HG03442 (cell line): ENCODE results near the gene ANP32A.
A peak's percentile ranks its signal among the peaks of the same experiment; 100 is the strongest.

Source experiments
- ATAC-seq: cut with Tn5 transposase; IDR thresholded peaks from one replicate; pipeline ENCODE4 v1.9.1; 2021; ENCODE audit warnings: mild to moderate bottlenecking, moderate library complexity; ENCODE audit not compliant: unreplicated experiment

ANP32A gene

DNA sequence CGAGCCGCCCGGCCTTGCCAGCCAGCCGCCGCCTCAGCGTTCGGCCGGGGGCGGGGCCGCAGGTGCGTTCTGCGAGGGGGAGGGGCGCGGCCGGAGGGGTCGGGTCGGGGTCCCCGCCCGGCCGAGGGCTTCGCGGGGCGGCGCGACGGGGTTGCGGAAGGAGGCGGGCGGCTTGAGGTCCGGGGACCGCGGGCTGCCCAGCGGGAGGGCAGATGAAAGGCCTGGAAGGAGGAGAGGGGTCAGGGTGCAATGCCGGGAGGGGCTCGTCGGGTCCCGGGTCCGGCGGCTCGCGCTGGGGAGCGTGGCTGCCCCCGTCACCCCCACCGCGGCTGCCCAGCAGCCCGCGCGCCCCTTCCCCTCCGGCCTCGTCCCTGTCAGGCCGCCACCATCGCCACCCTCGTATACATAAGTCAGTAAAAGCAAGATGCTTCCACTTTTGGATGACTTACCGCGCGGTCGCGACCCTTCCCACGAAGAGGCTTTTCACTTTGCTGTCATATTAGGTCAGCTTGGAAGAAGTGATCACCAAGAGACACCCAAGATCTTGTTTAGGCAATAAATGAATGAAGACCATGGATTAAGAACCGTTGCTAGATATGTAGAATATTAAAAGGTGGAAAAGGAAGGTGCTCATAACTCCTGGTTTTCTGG is 620 bp upstream of the ANP32A start:
- ATAC-seq: peak; percentile 12

DNA sequence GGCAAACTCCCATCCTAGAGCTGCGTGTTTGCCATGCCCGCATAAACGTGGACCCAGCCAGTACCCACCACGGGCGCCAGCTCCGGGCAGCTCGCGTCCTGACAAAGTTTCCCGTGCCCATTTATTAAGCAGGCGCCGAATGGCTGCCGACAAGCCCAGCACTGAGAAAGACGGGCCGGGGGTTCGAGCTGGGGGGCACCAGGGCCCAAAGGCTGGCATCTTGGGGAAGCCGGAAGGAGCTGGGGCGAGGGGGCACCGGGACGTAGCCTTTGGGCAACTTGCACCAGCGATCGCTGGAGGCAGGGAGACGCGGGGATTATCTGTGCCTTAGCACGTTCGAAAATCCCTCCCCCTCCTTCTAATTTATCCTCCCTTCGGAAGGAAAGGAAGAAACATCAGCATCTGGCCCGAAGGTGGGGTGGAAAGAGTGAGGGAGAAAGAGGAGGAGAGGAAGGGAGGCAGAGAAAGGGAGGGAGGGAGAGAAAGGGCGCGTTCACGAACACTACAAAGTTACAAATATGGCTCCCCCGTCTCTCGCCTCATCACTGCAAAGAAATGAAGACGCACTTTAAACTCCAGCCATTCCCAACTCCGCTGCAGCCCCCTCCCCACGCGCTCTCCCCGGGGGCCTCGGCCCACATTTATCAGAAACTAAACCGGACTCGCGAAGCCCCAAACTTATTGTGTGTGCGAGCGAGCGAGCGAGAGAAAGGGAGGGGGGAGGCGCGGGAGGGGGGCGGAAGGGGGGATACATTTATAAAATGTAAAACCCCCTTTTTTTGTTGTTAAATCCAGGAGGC is 1.0 kb downstream of the ANP32A start:
- no peak for ATAC-seq

DNA sequence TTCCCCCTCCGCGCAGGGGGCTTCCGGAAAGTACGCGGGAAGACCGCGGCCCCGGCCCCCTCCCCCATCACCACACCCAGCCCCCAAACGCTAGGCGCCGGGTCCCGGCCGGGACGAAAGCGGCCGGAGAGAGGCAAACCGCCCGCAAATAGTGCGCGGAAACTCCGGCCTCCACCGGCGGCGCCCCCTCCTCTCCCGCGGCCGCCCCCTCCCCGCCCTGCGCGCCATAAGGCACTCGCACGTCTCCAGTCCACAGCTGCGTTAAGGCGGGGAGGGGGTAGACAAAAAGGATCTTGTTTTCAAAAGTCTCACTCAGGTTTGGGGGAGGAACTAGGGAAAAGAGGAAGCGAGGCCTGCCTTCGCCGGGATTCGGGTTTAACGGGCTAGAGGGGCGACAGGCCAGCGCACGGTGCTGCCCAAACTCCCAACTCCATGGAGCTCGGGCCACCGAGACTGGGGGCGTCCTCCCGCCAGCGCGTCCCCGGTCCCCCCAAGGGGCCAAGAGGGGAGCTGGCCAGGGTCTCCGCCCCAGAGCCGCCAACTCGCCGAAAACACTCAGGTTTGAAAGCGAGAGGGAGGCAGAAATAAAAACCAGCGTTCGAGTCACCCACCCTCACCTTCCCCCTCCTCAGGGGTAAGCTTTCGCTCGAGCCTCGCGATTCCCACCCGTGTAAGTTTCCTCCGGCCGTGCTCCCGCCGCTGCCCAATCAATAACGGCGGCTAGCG is 1.8 kb downstream of the ANP32A start:
- no peak for ATAC-seq

- no peak for ATAC-seq
Observed at GRCh38 chr15:68818066-68818768, 2.5 kb downstream of the ANP32A start.

DNA sequence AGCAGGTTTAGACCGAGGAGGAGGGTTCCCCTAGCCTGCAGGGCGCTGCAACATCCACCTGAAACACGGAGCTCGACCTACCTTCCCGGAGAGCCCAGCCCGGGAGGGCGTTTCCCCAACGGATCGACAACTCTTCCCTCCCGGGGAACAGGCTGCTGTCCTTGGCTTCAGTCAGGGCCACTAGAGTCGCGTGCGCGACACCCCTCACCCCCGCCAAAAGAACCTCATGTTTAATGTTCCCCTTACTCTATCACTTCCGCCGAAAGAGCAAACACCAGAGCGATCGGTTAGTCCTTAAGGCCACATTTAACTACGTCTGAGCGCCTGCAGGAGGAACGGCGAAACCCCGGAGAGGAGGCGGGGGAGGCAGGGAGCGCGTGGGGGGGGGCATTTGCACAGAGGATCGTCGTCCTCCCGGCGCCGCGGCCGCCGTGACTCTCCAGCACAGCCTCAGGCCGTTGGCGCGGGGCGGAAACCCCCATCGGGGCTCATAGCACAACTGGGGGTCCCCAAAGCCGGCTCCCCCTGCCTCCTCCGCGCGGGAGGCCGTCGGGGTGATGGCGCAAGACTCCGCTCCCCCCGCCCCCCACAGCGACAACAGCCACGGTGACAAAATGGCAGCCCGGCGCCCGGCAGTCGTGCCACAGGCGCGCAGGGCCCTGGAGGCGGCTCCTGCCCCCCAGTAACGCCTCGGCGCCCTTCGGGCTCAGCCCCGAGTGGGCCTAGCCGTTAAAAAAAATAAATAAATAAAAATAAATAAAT is 3.2 kb downstream of the ANP32A start:
- no peak for ATAC-seq

DNA sequence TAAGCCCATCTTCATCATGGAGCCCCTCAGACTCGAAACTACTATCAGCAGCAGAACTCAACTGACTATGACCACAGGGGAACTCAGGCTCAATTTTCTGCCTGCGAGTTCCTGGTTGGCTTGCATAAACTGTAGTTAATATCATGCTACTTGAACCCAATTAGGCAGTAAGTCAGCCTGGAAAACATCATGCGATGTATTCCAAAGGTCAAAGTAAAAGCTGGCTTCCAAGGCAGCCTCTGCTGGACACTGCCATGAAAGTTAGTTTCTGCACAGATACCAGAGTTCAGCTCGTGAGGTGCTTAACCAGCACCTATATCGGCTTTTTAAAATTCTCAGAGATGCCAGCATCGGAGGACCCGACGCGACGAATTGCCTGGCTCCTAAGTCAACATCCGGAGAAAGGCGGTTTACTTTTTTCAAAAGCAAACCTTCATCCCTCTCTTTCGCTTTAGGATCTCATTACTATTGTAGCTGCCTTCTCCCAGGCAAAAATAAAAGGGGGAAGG is 3.8 kb downstream of the ANP32A start:
- ATAC-seq: no peak

DNA sequence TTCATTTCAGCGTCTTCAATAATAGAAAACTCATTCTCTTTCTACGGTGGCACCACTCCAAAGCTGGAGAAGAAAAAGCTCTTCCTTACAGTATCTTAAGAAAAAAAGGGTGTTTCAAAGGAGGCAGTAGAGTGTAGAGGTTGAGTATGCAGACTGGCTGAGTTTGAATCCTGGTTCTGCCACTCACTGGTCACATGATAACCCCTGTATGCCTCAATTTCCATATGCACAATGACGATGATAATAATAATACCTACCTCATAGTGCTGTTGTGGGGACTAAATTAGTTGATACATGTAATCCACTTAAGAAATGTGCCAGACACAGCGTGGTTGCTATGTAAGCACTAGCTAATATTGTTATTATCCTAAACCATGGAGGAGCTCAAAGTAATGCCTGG is 4.5 kb downstream of the ANP32A start:
- ATAC-seq: no peak

DNA sequence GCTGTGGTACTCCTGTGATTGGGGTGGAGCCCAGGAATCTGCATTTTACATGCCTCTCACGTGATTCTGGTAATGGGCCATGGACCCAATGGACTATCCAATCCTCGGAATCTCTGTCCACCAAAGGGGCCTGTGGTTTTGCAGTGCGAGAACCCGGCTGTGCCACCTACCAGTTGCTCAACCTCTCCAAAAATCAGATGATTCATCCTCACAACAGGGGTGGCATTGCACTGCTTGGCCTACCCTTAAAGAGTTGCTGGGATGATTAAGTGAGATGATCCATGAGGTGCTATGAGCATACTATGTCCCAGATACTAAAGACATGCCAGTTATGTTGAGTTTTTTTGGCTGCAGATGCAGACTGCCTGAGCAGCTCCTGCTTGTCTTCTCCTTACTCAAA is 5.1 kb downstream of the ANP32A start:
- ATAC-seq: no peak

DNA sequence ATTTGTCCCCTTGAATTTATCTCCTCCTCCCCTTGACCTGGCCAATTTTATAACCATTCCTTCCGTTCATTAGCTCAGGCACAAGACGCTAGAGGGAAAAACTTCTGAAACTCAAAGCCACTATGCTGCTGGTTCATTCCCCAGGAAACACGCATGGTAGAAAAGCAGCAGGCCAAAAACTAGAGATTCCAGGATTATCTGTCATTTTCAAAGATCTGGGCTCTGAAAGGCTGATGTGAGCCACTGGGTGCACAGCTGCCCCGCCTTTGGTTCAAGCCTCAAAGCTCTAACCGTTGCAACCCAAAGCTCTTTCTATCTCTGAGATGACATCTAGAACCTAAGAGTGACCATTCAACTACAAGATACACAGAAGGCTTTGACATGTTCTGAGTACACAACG is 6.1 kb downstream of the ANP32A start:
- no peak for ATAC-seq

- no peak for ATAC-seq
Observed at GRCh38 chr15:68812597-68813431, 7.9 kb downstream of the ANP32A start.

DNA sequence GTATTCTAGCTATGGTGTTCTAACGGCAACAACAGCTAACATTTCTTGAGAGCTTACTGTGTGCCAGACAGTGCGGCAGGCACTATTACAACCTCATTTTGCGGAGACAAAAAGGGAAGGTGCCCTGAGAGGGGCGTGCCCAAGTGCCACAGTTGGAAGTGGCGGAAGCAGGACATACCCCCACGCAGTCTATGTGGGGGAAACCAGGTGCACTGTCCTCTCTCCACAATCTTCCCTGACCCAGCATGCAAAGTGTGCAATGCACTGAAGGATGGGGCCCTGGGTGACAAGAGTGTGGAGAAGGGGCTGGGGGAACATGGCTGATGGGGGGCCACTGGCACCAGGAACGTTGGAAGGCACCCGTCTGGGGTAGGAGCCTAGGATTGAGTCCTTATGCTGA is 8.6 kb downstream of the ANP32A start:
- no peak for ATAC-seq

DNA sequence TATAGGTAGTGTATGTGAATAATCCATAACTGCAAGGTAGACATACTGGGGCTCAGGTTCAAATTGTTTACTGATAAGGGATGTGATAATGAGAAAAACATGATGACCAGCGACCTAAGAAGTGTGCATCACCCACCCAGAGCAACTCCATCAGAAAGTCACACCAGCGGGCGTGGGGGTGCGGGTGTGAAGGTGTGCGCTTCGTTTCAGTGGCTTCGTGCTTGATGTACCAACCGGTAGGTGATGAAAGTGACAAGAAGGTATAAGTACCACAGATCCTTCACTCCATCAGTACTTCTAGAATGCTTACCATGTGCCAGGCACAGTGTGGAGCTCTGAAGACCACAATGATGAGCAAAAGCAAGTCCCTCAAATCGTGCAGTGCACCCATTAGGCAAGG is 11.2 kb downstream of the ANP32A start:
- ATAC-seq: no peak

GRCh38 chr15:68808770-68809169 is 11.9 kb downstream of the ANP32A start:
- ATAC-seq: no peak

GRCh38 chr15:68808091-68808490 is 12.6 kb downstream of the ANP32A start:
- ATAC-seq: no peak

GRCh38 chr15:68807249-68807648 is 13.4 kb downstream of the ANP32A start:
- ATAC-seq: no peak

- no peak for ATAC-seq
Observed at GRCh38 chr15:68806220-68807060, 14.3 kb downstream of the ANP32A start.

DNA sequence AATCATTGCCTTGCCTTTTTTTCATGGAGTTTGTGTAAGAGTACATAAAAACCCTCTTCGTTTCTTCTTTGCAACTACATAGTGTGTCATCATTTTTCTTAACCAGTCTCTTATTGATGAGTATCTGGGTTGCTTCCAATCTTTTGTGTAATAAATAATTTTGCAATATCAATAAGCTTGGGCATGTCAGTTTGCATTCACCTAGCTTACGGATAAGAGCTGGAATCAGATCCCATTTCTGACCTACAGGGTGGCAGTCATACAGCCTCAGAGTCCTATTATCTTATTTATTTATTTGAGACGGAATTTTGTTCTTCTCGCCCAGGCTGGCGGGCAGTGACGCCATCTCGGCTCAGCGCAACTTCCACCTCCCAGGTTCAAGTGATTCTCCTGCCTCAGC is 18.3 kb downstream of the ANP32A start:
- no peak for ATAC-seq

DNA sequence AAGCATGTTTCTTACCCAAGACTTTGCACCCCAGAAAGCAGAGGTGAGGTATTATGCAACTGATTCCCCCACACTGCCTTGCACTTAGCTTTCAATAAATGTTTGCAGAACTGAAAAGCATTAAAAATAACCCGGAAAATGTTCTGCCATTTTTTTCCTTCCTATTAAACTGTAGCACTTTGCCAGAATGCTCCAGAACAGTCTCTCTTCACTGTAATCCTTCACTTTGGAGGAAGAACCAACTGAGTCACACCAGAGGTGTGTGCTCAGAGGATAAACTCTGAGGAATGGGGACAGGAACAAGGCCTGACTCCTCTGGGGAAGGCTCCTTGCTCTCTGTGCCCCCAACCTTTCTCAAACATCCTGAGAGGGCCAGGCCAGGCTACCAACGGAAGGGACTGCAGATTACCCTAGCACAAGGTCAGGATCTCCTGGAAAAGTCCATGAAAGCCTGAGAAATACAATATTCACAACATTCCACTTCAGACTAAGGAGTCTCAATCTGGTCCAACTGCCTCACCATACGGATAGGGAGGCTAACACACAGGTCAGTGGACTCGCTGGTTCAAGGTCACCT is 19.0 kb downstream of the ANP32A start:
- ATAC-seq: no peak
